Kidney tubule cell (primary cell): ENCODE data around the gene IQSEC3.
A peak's percentile ranks its signal among the peaks of the same experiment; 100 is the strongest.

Experiments used
- DNase-seq: peaks from one replicate; pipeline ENCODE4 v3.0.0-alpha.2; 2018; ENCODE audit warnings: low spot score

The IQSEC3 gene

DNA sequence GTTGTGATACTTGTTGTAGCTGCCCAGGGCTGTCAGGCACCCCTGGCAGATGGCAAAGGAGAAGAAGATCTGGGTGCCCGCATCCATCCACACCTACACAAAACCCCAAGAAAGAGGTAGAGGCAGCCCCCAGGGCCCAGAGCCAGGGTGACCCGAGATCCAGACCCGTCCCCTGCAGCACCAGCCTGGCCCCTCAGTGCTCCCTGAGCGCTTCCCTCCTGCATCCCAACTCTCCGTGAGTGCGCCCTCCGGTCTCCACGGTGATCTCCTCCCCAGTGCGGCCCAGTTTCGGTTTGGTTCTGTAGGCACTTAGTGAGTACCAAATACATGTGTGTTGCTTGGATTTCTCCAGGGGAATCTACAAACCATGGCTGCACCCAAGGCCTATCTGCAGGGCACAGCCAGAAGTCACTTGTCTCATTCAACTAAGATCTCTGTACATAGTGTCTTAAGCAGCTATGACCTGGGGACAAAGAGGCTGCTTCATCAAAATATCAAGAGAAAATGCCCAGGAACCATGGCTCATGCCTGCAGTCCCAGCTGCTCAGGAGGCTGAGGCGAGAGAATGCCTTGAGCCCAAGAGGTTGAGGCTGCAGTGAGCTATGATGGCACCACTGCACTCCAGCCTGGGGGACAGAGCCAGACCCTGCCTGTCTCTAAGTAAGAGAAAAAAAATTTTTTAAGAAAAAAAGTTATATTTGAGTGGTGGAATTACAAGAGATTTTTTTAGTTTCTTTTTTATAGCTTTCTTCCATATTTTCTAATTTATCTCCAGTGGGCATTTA lies 131.5 kb downstream of the IQSEC3 start:
- DNase-seq = no peak

DNA sequence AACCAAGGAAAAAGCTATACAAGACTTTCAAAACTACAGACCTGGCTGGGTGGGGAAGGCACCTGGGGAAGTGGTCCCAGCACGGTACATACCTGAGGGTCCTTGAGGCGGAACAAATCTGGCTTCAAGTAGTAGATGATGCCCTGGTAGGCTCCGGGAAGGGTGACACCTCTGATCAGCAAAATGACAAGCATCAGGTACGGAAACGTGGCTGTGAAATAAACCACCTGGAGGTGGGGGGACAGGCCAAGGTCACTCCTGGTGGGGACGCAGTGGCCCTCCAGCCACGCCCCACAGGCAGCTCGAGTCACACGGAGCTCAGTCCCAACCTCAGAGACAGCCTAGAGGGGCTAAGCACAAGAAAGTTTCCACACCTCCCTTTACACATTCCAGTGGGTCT lies 132.1 kb downstream of the IQSEC3 start:
- DNase-seq = no peak

DNA sequence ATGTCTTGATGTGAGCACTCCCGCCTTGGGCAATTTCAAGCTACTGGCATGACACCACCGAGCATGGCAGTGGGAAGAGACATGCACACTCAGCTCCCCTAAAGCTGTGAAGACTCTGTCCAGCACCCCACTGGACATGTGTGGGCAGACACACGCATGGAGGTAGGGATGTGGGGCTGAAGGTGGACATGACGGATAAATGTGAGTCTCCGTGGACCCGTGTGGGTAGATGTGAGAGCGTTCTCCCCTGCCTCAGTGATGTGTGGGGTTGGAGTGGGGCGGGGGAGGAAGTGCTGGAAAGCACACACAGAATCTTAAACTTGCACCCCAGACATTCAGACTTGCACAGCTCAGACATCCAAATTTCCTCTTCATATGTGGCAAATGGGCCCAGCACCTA lies 134.8 kb downstream of the IQSEC3 start:
- DNase-seq = no peak

DNA sequence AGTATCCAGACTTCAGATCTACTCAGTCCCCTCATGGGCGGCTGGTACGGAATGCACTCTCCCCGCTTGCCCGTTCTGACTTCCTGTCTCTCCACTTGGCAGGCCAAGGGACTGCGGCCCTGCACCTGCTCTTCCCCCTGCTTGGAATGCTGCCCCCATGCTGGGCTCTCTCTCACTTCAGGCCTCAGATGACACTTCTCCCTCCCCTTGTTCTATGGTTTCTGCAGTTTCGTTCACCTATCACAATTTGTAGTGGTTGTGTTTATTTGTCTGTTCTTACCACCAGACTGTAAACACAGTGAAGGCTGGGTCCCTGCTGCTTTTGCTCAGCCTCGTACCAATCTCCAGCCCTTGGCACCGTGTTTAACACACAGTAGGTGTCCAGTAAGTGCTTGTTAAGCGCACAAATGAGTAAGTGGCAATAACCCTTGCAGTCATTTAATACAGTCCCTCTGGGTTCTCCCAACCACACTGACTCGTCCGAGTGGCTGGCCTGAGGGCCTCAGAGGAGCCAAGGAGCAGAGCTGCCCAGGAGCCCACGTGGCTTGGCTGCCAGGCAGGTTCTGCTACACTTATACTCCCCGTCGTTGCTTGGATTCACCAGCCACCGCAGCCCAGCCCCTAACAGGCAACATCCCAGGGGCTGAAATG lies 135.6 kb downstream of the IQSEC3 start:
- peak; percentile 26 for DNase-seq

DNA sequence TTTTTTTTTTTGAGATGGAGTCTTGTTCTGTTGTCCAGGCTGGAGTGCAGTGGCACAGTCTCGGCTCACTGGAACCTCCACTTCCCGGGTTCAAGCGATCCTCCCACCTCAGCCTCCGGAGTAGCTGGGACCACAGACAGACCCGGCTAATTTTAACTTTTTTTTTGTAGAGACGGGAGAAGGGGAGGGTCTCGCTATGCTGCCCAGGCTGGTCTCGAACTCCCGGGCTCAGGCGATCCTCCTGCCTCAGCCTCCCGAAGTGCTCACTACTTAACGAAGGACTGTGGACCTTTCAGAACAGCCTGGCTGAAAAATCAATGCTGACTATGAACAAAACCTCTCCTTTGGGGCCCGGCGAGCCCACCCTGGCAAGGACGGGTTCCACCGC lies 136.5 kb downstream of the IQSEC3 start:
- DNase-seq = no peak

DNA sequence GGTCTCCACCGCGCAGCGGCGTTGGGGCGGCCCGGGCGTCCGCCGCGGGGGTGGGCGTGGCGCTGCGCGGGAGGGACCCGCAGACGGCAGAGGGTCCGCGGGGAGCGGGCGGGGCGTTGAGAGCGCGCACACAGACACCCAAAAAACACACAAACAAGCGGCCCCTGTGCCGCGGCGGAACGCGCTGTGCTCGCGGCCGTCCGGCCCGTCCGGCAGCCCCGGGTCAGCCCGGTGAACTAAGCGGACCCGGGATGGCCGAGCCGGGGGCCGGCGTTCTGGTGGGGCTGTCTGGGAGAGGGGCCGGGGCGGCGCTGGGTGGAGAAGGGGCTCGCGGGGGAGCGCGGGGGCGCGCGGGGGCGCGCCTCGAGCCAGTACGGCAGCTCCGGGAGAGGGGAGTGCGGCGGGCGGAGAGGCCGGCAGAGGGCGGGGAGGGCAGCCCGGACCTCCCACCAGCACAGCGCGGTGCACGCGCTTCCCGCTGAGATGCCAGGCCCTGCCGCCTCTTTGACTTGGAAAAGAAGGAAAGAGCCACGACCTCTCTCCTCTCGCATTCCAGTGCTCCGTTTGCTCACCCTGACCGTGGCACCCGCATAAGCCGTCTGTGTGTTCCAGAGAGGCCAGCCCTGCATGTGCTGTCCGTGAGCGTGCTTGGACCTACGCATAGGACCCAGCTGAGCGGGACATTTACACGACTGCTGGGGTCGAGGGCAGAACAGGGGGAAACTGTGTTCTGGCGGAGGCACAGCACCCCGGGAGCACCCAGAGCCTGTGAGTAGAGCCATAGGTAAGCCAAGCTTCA lies 137.1 kb downstream of the IQSEC3 start:
- DNase-seq = no peak

DNA sequence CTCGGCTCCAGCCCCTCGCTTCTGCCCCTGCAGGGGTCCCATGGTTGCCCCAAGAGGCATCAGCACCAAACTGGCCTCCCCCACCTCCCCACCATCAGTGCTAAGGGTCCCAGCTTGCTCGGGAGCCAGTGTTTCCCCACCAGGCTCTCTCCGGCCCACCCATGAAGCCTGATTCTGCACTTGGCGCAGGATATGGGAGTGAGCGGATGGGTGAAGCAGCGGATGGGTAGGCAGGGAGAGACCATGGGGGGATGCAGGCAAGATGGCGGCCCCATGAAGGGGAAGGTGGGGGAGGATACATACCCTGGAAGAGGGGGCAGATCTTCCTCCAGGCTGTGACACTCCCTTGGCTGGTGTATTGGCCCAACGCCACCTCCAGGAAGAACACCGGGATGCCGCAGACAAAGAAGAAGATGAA lies 137.7 kb downstream of the IQSEC3 start:
- DNase-seq = no peak

DNA sequence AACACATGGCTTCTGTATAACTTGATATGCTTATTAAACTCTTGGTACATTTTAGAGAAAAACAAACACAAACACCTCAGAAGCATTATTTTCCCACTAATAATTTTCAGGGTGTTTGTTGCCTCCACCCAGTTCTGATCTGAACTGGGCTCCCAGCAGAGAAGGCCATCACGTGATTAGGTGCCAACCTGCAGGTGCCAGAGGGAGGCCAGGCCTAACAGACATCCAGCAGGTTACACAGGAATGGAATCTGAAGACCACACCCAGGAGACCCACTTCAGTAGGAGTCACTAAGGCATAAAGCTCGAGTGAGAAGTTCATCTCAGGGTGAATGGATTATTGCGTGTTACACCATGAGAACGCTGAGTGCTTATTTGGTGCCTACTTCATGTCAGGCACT lies 138.5 kb downstream of the IQSEC3 start:
- no peak for DNase-seq

DNA sequence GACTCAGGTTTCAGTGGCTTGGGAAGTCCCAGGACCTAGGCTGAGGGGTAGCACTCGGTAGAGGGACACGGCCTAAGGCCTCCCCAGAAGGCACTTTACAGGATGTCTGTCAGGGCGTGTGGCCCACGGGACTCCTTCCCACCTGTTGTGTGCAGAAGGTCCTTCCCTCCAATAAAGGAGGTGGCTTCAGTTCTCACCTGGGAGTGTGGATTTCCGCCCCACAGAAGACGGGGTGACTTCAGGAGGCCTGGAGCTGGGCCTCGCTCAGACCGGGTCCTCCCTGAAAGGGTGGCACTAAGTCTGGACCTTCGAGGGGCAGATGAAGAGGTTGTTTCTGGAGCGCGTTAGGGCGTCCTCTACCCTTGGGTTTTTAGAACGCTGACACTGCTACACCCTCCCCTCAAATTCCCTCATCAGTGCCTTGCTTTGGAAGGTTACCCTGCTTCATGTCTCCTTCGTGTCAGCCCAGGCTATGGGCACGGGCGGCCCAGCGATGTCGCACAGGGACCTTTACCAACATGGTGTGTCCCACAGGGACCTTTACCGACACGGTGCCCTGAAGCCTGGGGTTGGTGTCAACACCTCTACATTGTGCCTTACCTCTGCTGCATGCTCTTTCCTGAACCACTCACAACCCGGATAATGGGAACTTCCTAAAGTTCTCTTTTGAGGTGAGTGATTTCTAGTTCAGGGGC lies 140.3 kb downstream of the IQSEC3 start:
- DNase-seq = no peak

DNA sequence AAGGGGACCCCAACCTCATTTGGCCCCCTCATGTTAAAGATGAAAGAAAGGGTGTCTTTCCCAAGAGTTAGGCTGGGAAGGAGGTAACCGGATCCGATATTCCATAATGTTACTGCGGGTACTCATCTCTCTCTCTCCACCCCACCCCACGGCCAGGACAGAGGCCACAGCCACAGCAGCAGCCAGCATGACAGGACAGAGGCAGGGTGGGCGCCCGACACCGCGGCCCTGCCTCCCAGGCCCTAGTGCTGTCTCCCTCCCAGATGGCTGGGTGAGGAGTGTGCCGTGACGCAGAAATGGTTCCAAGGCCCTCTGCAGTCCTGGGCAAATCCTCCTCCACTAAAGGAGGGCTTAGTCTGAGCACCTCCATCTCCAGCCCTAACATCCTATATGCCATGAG lies 141.2 kb downstream of the IQSEC3 start:
- DNase-seq = no peak

DNA sequence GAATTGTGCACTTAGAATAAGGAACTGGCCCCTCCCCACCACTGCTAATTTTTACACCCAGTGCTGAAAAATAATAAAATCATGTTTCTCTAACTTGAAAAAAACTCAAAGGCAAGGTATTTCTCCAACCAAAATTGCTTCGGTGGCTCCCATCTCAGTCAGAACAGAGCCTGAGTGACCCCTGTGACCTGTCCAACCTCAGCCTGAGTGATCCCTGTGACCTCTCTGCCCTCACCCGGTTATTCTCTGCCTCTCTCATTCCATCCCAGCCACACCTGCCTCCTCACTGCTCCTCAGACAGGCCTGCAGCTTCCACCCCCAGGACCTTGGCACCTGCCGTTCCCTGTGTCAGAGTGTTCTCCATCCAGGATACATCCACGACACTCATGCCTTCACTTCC lies 142.2 kb downstream of the IQSEC3 start:
- DNase-seq = no peak

DNA sequence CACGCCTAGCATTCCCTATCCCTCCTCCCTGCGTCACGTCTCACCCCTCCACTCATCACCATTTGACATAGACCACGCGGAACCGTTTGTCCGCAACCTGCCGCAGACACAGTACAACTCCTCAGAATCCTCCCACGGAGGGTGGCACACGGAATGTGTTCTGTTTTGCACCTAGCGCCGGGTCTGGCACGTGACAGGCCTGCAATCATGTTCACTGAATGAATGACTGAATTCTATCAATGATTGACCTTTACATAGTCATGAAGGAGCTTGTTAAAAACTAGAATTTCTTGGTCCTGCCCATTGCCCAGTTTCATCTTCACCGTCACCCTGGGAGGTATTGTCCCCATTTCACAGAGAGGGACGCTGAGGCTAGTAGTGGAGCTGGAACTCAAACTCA lies 142.7 kb downstream of the IQSEC3 start:
- peak; percentile 63 for DNase-seq

DNA sequence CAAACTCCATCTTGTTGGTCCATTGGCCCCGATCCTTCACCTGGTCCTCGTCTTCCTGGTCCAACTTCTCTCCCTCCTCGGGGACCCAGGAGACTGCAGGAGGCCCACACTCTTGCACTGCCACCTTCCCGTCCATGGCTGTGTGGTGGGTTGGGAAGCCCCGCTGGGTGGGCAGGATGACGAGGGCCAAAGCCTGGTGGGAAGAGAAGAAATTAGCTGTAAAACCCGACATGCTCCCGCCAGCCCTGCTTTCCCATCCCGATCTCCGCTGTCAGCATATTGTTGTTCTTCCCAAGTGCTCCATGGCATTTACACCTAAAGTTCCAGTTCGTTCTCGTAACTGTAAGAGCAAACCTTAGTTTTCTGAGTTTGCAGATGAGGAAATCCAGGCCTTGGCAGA lies 143.3 kb downstream of the IQSEC3 start:
- no peak for DNase-seq

DNA sequence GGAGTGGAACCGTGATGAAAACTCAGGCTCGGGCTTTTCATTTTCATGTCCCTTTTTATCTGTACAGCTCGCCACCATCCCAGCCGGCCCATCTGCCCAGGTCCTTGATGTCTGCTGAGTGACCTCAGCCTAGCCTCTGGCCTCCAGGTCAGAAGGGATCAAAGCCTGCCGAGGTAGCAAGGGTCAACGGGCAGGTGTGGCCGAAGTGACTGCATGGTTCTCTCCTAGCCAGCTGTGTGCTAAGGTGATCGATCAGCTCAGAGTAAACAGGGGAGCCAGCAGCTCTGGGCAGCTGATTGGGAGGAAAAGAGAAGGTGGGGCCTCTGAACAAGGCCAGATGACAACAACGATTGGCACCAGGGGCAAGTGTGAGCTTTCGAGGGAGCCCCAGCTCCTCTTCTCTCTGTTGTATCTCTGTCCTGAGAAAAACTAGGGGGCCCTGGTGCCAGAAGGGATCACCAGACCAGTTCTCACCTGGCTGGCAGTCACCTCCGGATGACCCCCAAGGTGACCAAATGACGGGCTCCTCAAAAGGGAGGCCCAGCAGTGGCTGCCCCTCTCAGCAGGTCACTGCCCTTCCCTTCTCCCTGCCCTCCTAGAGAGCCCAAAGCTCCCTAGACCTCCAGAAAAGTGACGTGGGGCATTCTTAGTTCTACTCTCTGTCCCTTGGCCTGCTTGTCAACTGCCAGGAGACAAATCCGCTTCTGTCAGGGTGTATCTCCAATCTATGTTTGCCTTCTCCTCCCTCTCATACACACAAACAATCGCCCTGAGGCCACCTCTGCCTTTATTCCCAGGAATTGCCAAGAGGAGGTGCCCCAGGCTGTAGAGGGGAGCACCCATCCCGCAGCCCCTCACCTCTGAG lies 143.9 kb downstream of the IQSEC3 start:
- DNase-seq = no peak

DNA sequence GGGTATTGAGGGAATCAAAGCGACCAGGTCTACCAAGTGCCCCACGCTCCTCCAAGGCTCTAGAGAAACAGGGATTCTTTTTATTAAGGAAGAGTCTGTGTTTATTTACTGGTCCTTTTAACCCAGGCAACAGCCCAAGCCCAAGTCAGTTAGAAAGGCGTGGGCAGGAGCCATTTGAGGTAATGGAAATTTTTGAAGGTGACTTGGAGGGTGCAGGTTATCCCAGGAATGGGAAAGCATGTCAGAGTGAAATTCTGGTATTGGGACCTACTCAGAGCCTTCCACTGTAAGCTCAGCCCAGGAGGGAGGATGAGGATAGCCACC lies 144.5 kb downstream of the IQSEC3 start:
- DNase-seq = peak; percentile 23

DNA sequence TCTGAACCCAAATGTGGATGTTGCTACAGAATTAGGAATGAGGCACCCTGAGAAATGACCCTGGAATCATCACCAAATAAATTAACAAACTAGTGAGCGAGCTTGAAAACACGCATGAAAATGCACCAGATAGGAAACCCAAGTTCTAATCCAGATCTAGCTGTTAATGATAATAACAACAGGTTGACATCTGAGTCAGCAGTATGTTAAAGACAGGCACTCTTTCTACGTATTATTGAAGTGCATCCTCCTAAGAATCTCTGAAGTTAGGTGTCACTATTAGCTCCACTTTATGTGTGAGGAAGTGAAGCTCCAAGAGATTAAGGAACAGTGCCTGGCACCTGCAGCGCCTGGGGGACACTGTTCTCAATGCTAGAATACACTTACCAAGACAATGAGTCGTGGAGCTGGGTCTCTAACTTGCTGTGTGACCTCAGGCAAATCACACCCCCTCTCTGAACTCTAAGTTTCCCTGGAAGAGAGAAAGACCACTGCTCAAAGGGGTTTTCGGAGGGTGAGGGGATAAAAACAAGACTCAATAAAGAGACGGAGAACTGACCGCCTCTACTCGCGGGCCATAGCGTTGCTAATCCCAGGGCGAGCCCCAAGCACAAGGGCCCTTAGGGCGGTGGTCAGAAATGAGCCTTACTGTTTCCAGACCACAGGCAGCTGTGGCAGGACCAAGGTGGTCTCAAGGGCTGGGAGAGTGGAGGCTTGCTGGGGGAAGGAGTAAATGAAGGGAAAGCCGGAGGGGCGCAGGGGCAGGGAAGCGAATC lies 145.3 kb downstream of the IQSEC3 start:
- DNase-seq = no peak

DNA sequence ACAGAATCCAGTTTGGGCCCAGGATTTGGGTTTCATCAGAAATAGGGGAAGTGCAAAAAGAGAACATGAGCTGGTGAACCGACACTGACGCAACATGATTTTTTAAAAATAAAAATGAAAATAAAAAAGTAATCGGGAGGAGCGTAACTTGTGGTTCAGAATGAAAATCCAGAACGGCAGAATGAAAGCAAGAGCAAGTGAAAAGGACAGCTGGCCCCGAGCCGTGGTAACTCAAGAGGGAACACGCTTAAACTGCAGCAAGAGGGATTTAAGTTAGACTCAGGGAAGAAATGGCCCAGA lies 145.8 kb downstream of the IQSEC3 start:
- no peak for DNase-seq

DNA sequence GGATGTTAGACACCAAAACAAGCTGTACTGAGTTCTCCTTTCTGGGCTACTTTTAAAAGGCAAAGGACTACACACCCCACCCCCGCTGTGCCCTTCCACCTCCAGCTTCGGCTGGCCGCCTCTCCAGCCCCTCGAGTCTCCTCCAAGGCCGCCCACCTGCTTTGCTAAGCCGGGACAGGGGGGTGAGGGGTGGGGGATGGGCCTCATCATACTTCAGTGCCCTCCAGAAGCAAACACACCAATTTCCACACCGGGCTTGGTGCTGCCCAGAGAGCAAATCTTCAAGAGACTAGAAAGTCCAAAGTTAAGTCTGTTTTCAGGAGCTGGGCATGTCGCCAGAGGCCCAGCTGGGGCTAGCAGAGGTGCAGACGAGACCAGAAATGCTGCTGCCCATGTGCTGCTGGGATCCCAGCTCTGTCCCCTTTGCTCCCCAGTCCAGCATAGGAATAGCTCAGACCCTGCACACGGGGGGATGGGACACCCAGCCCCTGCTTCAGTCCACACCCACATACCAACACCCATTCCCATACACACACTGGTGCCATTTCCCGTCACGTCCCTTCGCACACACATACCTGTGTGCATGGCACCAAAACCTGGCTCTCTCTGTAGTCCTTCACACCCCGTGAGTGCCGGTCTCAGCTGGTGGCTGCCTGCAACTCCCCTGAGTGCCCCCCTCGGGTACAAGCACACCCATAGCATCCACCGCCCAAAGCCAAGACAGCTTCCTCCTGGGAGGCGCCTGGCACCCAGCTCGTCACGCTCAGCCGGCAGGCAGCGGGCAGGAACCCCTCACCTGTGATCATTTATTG lies 146.4 kb downstream of the IQSEC3 start:
- DNase-seq = peak; percentile 68

DNA sequence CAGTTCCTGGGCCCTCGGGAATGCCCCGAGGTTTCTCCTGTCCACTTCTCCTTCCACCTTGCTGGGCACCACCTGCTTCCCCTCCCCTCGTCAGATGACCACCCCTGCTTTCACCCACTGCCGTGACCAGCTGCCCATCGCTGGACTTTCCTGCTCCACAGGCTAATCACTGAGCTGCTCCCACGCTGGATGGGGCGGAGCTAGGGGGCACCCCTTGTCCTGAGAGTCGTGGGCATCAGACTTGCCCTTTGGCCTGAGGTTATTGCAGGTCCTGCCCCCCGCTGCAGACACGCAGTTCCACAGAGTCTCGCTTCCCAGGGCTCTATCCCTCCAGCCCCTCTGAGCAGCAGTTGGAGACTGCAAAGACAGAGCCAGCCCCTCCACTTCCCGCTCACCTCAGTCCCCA lies 147.0 kb downstream of the IQSEC3 start:
- DNase-seq = no peak
